Smooth muscle cell (in vitro differentiated cells): ENCODE measurements around the gene FOXA1. TPM values are rescaled to one million over a fixed set of nuclear protein-coding genes. Genes with fewer than 3 reads are reported as not detected.

Experiments used
- DNase-seq: peaks from one replicate; lab custom pipeline; 2025; ENCODE audit not compliant: unreplicated experiment; lab: John Stamatoyannopoulos, UW
- H2AFZ ChIP-seq: fragments of 200-600 bp; sonication (generic); 2 replicates; pipeline ENCODE4 v1.6.0; 2016; ENCODE audit warnings: antibody characterized with exemption, low read depth, mild to moderate bottlenecking
- H3F3A ChIP-seq: fragments of 200-600 bp; sonication (generic); 2 replicates; pipeline ENCODE4 v1.6.0; 2017; ENCODE audit warnings: antibody characterized with exemption, low read depth
- H3K27ac ChIP-seq: fragments of 200-600 bp; sonication (generic); 2 replicates; pipeline ENCODE4 v1.5.1; 2016; ENCODE audit warnings: low read depth, mild to moderate bottlenecking
- H3K27me3 ChIP-seq: fragments of 200-600 bp; sonication (generic); 2 replicates; pipeline ENCODE4 v1.6.1; 2016; ENCODE audit warnings: low read depth, mild to moderate bottlenecking
- H3K36me3 ChIP-seq: fragments of 200-600 bp; sonication (generic); 2 replicates; pipeline ENCODE4 v1.5.1; 2016; ENCODE audit warnings: low read depth
- H3K4me1 ChIP-seq: fragments of 200-600 bp; sonication (generic); 2 replicates; pipeline ENCODE4 v1.5.1; 2016; ENCODE audit warnings: low read depth
- H3K4me2 ChIP-seq: fragments of 200-600 bp; sonication (generic); 2 replicates; pipeline ENCODE4 v1.6.0; 2016; ENCODE audit warnings: mild to moderate bottlenecking
- H3K4me3 ChIP-seq: fragments of 200-600 bp; sonication (generic); 2 replicates; pipeline ENCODE4 v1.5.1; 2016; ENCODE audit warnings: mild to moderate bottlenecking
- H3K79me2 ChIP-seq: fragments of 200-600 bp; sonication (generic); 2 replicates; pipeline ENCODE4 v1.6.0; 2016; ENCODE audit warnings: low read depth, mild to moderate bottlenecking
- H3K9ac ChIP-seq: fragments of 200-600 bp; sonication (generic); 2 replicates; pipeline ENCODE4 v1.6.0; 2016; ENCODE audit warnings: low read depth
- H3K9me3 ChIP-seq: fragments of 200-600 bp; sonication (generic); replicated peaks from 2 replicates; pipeline ENCODE4 v1.5.1; 2016; ENCODE audit warnings: low read depth
- H4K20me1 ChIP-seq: fragments of 200-600 bp; sonication (generic); 2 replicates; pipeline ENCODE4 v1.6.0; 2016; ENCODE audit warnings: low read depth
- CTCF ChIP-seq: fragments of 200-600 bp; sonication (generic); IDR thresholded peaks from 2 replicates; pipeline ENCODE4 v1.5.1; 2017; ENCODE audit warnings: borderline replicate concordance, mild to moderate bottlenecking, antibody characterized with exemption; ENCODE audit not compliant: insufficient read depth, poor library complexity, severe bottlenecking
- WGBS: methylation state at CpG from one replicate; pipeline ENCODE4 v1.1.7; 2016; ENCODE audit warnings: low lambda C conversion rate; 5-methylcytosine and 5-hydroxymethylcytosine counted together
- polyA plus RNA-seq: library from polyadenylated mRNA; unstranded; fragments of >200 nt; fragmentation: Nextera tagmentation; extraction: Ambion mirVana; gene quantifications from 2 replicates; pipeline ENCODE4 v1.2.1, GENCODE V29; 2016
- total RNA-seq: library from RNA; depleted of rRNA; stranded (reverse); fragments of >200 nt; gene quantifications from 2 replicates; pipeline ENCODE4 v1.2.3, GENCODE V29; 2014

The FOXA1 gene
- total and polyA plus RNA-seq, 2 experiments from 2014 or later = 0.18 TPM; not detected in 1

- Histone ChIP-seq H3K9me3 (no peaks in the 10 kb centered on the region), H3K9ac (no peak overlapping the region), H3K79me2 (no peaks in the 10 kb centered on the region), H3K4me2 (no peak overlapping the region), H3K36me3 (no peaks in the 10 kb centered on the region), H3K27ac (no peak overlapping the region), H3K4me3 (no peak overlapping the region), H3K4me1 (peaks cover 6% of the 10 kb centered on the region), H3F3A (no peaks in the 10 kb centered on the region), H4K20me1 (no peaks in the 10 kb centered on the region), H2AFZ (no peak overlapping the region), H3K27me3 (no peaks in the 10 kb centered on the region)
- WGBS = 87% methylated on average over 1 of the region's 1 CpG
- no peak for TF ChIP-seq CTCF
- no peak for DNase-seq
These were observed 43.9 kb downstream of the FOXA1 start for GRCh38 chr14:37551119-37551518.

- 64% methylated on average over 5 of the region's 5 CpGs for WGBS
- no peak for DNase-seq
- Histone ChIP-seq H3K9ac (no peak overlapping the region), H2AFZ (no peak overlapping the region), H3K79me2 (no peaks in the 10 kb centered on the region), H3K9me3 (no peaks in the 10 kb centered on the region), H3K27me3 (no peaks in the 10 kb centered on the region), H4K20me1 (no peaks in the 10 kb centered on the region), H3K4me3 (no peak overlapping the region), H3K36me3 (no peaks in the 10 kb centered on the region), H3F3A (no peaks in the 10 kb centered on the region), H3K4me2 (no peak overlapping the region), H3K4me1 (peaks cover 6% of the 10 kb centered on the region), H3K27ac (no peak overlapping the region)
- no peak for TF ChIP-seq CTCF
These were observed 44.5 kb downstream of the FOXA1 start for GRCh38 chr14:37550511-37550910.

GRCh38 chr14:37546621-37547447 lies 48.2 kb downstream of the FOXA1 start:
- no peaks in the 10 kb centered on the region for H3K9me3 ChIP-seq
- 34% methylated on average over 6 of the region's 6 CpGs for WGBS
- H2AFZ ChIP-seq = no peak overlapping the region
- no peak overlapping the region for H3K27ac ChIP-seq
- peak overlapping the region; percentile 37 for H3K4me3 ChIP-seq
- no peak for TF ChIP-seq CTCF
- no peak for DNase-seq
- H3K27me3 ChIP-seq = no peaks in the 10 kb centered on the region
- H3K36me3 ChIP-seq = no peaks in the 10 kb centered on the region
- no peak overlapping the region for H3K9ac ChIP-seq
- H3K4me2 ChIP-seq = peak overlapping the region; percentile 60
- no peaks in the 10 kb centered on the region for H3F3A ChIP-seq
- H3K4me1 ChIP-seq = peaks cover 6% of the 10 kb centered on the region
- H4K20me1 ChIP-seq = no peaks in the 10 kb centered on the region
- no peaks in the 10 kb centered on the region for H3K79me2 ChIP-seq

- H4K20me1 ChIP-seq = no peaks in the 10 kb centered on the region
- H3K36me3 ChIP-seq = no peaks in the 10 kb centered on the region
- no peak overlapping the region for H2AFZ ChIP-seq
- no peaks in the 10 kb centered on the region for H3K79me2 ChIP-seq
- no peak overlapping the region for H3K4me2 ChIP-seq
- H3K27ac ChIP-seq = no peak overlapping the region
- TF ChIP-seq CTCF = no peak
- H3K4me1 ChIP-seq = peaks cover 6% of the 10 kb centered on the region
- no peak for DNase-seq
- no peaks in the 10 kb centered on the region for H3K27me3 ChIP-seq
- H3K9ac ChIP-seq = no peak overlapping the region
- no peaks in the 10 kb centered on the region for H3K9me3 ChIP-seq
- no peaks in the 10 kb centered on the region for H3F3A ChIP-seq
- no peak overlapping the region for H3K4me3 ChIP-seq
These were observed 49.9 kb downstream of the FOXA1 start for GRCh38 chr14:37545174-37545573.
